Measurements from ENCODE around the gene PPY.
A peak's percentile ranks its signal among the peaks of the same experiment; 100 is the strongest.
"Not testable (repeated sequence)": the region's sequence is repeated elsewhere in the genome, so short reads cannot be mapped to it uniquely, and the experiment has no call there.

Gene PPY

GRCh38 chr17:43932357-43932756 is 9.9 kb downstream of the PPY start:
- DNase-seq (ENCODE audit: low read depth in 3 of 3): no peak

- no peak for DNase-seq (ENCODE audit: low read depth in 3 of 3)
These were observed 11.2 kb downstream of the PPY start for GRCh38 chr17:43931062-43931571.

GRCh38 chr17:43928609-43929008 is 13.7 kb downstream of the PPY start:
- no peak for DNase-seq (ENCODE audit: low read depth in 3 of 3)

- not testable (repeated sequence) for DNase-seq (ENCODE audit: low read depth in 3 of 3)
These were observed 14.3 kb downstream of the PPY start for GRCh38 chr17:43927929-43928328.

- no peak for DNase-seq (ENCODE audit: low read depth in 3 of 3)
These were observed 15.0 kb downstream of the PPY start for GRCh38 chr17:43927060-43927864.

- no peak for DNase-seq (ENCODE audit: low read depth in 3 of 3)
These were observed 17.7 kb downstream of the PPY start for GRCh38 chr17:43924558-43924957.

GRCh38 chr17:43920500-43921095 is 21.7 kb downstream of the PPY start:
- no peak for DNase-seq (ENCODE audit: low read depth in 3 of 3)

GRCh38 chr17:43918026-43918389 is 24.3 kb downstream of the PPY start:
- no peak for DNase-seq (ENCODE audit: low read depth in 3 of 3)

GRCh38 chr17:43917348-43918025 is 24.8 kb downstream of the PPY start:
- DNase-seq (ENCODE audit: low read depth in 3 of 3): peak in 1 of 3 experiments; percentile 32

- DNase-seq (ENCODE audit: low read depth in 3 of 3): no peak
These were observed 25.3 kb downstream of the PPY start for GRCh38 chr17:43917016-43917347.

- DNase-seq (ENCODE audit: low read depth in 3 of 3): no peak
These were observed 25.9 kb downstream of the PPY start for GRCh38 chr17:43916385-43916784.

- no peak for DNase-seq (ENCODE audit: low read depth in 3 of 3)
These were observed 26.7 kb downstream of the PPY start for GRCh38 chr17:43915559-43915958.

GRCh38 chr17:43914451-43914850 is 27.8 kb downstream of the PPY start:
- DNase-seq (ENCODE audit: low read depth in 3 of 3): no peak

- DNase-seq (ENCODE audit: low read depth in 3 of 3): no peak
These were observed 28.7 kb downstream of the PPY start for GRCh38 chr17:43913584-43913983.

- no peak for DNase-seq (ENCODE audit: low read depth in 3 of 3)
These were observed 29.5 kb downstream of the PPY start for GRCh38 chr17:43912635-43913304.

GRCh38 chr17:43911904-43912303 is 30.4 kb downstream of the PPY start:
- DNase-seq (ENCODE audit: low read depth in 3 of 3): no peak

- no peak for DNase-seq (ENCODE audit: low read depth in 3 of 3)
These were observed 32.6 kb downstream of the PPY start for GRCh38 chr17:43909537-43910231.

- peak in 2 of 3 experiments; percentile 26 to 31 for DNase-seq (ENCODE audit: low read depth in 3 of 3)
These were observed 34.1 kb downstream of the PPY start for GRCh38 chr17:43907998-43908721.

GRCh38 chr17:43907425-43907981 is 34.8 kb downstream of the PPY start, which contains the start of gene MPP2:
MPP2 (minus strand) TSS chr17:43907536; CDS start chr17:43904460, 3,076 bp downstream.
- DNase-seq (ENCODE audit: low read depth in 3 of 3): peak in 2 of 3 experiments; percentile 29 to 33

GRCh38 chr17:43906951-43907424 is 35.3 kb downstream of the PPY start:
- DNase-seq (ENCODE audit: low read depth in 3 of 3): no peak

Measured in stimulated activated CD4-positive, alpha-beta T cell treated with anti-CD3 and anti-CD28 coated beads, TNF-alpha, amount 100 ng/mL, for 4 hours (primary cell).